ENCODE measurements around the gene MORF4L1. TPM values are rescaled to one million over a fixed set of nuclear protein-coding genes. Genes with fewer than 3 reads are reported as not detected.

MORF4L1 gene
- total RNA-seq, 4 donors from 2014 or later: 106 to 955 (median 278) TPM

- TF ChIP-seq CTCF (IDR thresholded peaks at IDR 0.05) (no peak), POLR2A (IDR thresholded peaks at IDR 0.05) (peak; percentile 43 to 57)
- H3K4me3 ChIP-seq: peak within 1 kb of the TSS; percentile 51 to 60
- no peaks in the 10 kb centered on the region for H3K4me1 ChIP-seq
- peak within 1 kb of the TSS; percentile 56 to 64 for H3K27ac ChIP-seq
- peak; percentile 70 to 79 for DNase-seq
- intact Hi-C loops (cut with DNase I; ENCODE audit: low total_unique reads): no loop called here
- H3K36me3 ChIP-seq: no peaks in the 10 kb centered on the region
- H3K9me3 ChIP-seq: no peaks in the 10 kb centered on the region
- no peaks in the 10 kb centered on the region for H3K27me3 ChIP-seq
Observed at GRCh38 chr15:78944669-78945407, 72.1 kb downstream of the MORF4L1 start, which contains the start of gene CTSH. TSS of gene CTSH (minus strand) at chr15:78945046. CDS start at chr15:78944981, 65 bp downstream.

- no peaks in the 10 kb centered on the region for H3K9me3 ChIP-seq
- H3K4me1 ChIP-seq: no peaks in the 10 kb centered on the region
- no peaks in the 10 kb centered on the region for H3K27me3 ChIP-seq
- TF ChIP-seq POLR2A (IDR thresholded peaks at IDR 0.05): no peak
- TF ChIP-seq CTCF (IDR thresholded peaks at IDR 0.05): no peak
- no peak overlapping the region for H3K27ac ChIP-seq
- intact Hi-C loops (cut with DNase I; ENCODE audit: low total_unique reads): no loop called here
- H3K36me3 ChIP-seq: no peaks in the 10 kb centered on the region
- no peak for DNase-seq
- no peak overlapping the region for H3K4me3 ChIP-seq
Observed at GRCh38 chr15:78946493-78946892, 73.8 kb downstream of the MORF4L1 start.

- no peak overlapping the region for H3K4me3 ChIP-seq
- no peak for DNase-seq
- TF ChIP-seq CTCF (IDR thresholded peaks at IDR 0.05) (no peak), POLR2A (IDR thresholded peaks at IDR 0.05) (no peak)
- H3K4me1 ChIP-seq: no peaks in the 10 kb centered on the region
- H3K36me3 ChIP-seq: no peaks in the 10 kb centered on the region
- no peak overlapping the region for H3K27ac ChIP-seq
- no peaks in the 10 kb centered on the region for H3K27me3 ChIP-seq
- no peaks in the 10 kb centered on the region for H3K9me3 ChIP-seq
- intact Hi-C loops (cut with DNase I; ENCODE audit: low total_unique reads): no loop called here
Observed at GRCh38 chr15:78947506-78947905, 74.8 kb downstream of the MORF4L1 start.

Small RNAs within 50 kb of the gene (small RNA-seq; reads per million reads assigned to genes)
- not detected for gene RNU6-415P

Other genes with a start within 250 kb of the MORF4L1 start
- under 1 TPM in 2 of 4 donors, not detected in 2; 0.21 to 0.69 TPM for gene CHRNB4, start 231.7 kb upstream of the MORF4L1 start, total RNA-seq
- gene ADAMTS7, start 61.4 kb upstream of the MORF4L1 start, total RNA-seq: 10 to 100 TPM in 2 of 4 donors, 1 to 10 TPM in 1, under 1 TPM in 1; 0.29 to 21.4 (median 7.5) TPM
- gene CTSH, start 72.2 kb downstream of the MORF4L1 start, total RNA-seq: 100 to 1,000 TPM in 2 of 4 donors, 10 to 100 TPM in 2; 72.9 to 280 (median 111) TPM
- 1 to 10 TPM in 2 of 4 donors, under 1 TPM in 1, not detected in 1; 0.21 to 3.4 (median 1.8) TPM for gene RASGRF1, start 217.9 kb downstream of the MORF4L1 start, total RNA-seq

All from uterus (tissue), 4 donors.